ENCODE results near the gene PLXNB2.
A peak's percentile ranks its signal among the peaks of the same experiment; 100 is the strongest.

Gene PLXNB2

GRCh38 chr22:50249341-50250248, 57.9 kb downstream of the PLXNB2 start:
- no peak for DNase-seq

- DNase-seq = no peak
These were observed 59.0 kb downstream of the PLXNB2 start for GRCh38 chr22:50248196-50249081.

GRCh38 chr22:50247748-50248147, 59.7 kb downstream of the PLXNB2 start:
- DNase-seq = no peak

DNA sequence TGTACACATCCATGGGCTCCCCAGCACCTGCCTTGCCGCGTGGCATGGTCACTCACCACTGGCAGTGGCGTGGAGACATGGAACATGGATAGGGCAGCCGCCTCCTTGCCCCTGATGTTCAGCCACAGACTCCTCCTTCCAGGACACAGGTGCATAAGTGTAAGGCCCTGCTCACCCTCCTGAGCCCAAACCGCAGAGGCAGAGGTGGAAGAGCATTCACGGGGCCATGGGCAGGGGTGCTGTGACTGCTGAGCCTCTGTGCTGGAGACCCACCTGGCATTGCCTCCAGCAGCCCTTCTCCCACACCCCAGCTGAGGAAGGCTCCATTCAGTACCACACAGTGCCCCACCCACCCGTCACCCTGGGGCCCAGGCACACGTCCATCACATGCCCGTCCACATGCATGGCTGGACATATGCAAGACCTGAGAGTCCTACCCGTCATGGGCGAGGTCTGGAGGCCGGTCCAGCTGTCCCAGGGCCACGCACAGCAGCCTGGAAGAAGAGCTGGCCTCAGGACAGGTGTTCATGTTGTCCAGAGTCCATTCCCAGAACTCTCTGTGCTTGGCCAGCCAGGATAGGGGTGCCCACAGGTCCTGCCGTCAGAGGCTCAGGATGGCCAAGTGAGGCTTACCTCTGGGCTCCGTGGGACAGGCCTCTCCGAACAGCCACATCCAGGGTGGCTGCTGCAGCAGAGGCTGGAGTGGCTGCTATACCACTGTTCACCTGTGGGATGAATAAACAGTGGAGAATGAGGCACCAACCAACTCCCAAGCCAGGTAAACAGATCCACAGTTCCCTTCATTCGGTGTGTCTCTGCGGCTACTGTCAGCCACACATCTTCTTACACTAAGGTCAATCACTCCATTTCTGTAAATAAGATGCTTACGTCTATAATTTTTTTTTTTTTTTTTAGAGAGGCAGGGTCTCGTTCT, 60.9 kb downstream of the PLXNB2 start:
- no peak for DNase-seq

DNA sequence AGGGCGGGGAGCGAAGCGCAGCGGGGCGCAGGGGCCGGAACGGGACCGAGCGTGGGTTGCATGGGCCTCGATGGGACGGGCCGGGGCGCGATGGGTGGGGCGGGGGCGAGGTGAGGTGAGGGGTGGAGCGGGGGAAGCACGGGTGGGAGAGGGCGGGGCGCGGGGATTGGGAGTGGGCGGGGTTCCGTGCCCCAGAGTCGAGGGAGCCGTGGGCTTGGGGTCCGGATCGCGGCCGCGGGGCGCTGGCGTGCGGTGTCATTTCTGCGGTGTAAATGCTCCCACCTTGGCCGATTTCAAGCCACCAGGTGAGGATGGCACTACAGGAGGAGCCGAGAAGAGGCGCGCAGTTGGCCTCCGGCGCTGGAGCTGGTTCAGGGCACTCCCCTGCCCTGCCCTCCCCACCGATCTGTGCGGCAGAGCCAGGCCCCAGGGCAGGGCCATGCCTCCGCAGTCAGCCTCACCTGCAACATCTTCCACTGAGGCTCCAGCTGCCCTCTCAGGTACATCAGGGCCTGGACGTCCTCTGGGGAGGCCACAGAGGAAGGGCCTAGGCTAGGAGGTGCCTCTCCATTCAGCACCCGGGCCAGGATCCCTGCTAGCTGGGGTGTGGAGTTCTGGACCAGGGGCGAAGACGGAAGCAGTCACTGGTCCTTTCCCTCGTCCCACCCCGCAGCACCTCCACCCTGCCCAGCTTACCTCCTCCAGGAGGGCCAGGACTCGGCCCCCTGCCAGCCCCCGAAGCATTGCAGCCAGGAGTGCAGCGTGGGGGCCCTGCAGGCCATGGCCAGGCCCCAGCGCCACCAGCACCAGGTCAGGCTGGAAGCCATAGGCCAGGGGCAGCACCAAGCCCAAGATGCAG, 62.0 kb downstream of the PLXNB2 start:
- DNase-seq = no peak

DNA sequence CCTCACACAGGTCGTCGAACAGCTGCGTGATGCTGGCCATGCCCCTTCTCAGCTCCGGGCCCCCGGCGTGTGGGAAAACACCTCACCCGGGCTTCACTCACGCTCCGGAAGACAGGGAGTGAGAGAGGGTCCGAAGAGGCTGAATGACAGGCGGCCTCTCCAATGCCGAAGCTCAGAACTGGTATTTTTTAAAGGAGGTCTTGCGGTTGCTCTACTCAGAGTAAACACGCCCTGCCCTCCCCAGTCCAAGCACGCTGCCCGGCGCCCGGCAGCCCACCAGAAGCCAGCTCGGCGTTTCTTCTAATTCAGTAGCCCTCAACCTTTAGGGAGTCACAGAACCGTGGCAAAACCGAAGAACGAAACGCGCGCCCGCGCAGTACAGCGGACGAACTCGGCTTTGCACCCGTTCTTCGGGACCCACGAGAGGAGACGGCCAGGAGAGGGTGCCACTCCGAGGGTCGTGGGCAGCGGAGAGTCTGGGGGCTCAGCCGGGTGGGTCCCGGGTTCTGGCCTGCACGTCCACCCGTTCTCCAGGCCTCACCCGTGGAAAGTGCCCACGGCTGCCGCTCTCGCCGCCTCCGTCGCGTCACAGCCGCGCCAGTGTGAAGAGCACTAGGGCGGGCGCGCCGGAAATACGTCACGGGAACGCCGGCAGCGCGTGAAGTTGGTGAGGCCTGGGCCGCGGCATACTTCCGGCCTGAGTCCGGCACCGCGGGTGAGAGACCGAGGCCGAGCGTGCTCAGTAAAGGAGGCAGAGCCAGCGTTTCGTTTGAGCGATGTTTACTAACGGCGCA, 62.8 kb downstream of the PLXNB2 start, which contains the start of gene TUBGCP6:
TSS of gene TUBGCP6 (minus strand) at position 604 of the 794 bp plus-strand sequence. CDS start at position 40, 564 bp downstream.
- peak; percentile 56 for DNase-seq

GRCh38 chr22:50243685-50244419, 63.6 kb downstream of the PLXNB2 start:
- DNase-seq = no peak

DNA sequence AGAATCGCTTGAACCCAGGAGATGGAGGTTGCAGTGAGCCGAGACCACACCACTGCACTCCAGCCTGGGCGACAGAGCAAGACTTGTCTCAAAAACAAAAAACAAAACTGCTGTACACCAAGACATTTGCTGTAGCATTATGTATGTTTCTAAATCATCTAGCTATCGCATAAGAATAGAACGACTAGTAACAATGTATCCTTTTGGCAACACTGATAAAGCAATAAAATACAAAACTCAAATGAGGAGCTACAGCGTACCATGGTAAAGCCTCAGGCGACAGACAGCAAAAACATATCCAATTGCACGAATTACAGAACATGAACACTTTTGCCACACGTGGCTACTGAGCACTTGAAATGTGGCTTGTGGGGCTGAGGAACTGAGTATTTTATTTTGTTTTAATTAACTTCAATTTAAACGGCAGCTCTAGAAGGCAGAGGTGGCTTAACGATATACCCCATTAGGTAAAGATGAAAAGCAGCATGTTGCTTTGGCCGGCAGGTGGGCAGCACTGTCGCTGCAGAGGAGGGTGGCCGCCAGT, 65.0 kb downstream of the PLXNB2 start:
- no peak for DNase-seq

DNA sequence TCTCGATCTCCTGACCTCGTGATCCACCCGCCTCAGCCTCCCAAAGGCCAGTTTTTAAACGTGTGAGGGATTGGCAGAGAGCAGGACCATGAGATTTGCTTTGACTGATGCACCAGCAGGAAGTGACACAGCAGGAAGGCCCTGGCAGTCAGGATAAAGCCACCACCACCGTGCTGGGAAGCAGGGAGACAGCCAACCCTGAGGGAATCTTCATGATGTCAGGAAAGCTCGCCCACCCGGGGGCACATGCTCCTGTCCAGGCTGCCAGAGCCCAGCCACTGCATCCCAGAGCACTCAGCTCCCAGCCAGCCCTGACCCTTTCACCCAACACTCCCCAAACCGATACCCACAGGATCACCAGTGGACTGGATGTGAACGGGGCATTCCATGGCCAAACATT, 68.7 kb downstream of the PLXNB2 start:
- no peak for DNase-seq

- DNase-seq = no peak
These were observed 70.6 kb downstream of the PLXNB2 start for GRCh38 chr22:50236731-50237409.

DNA sequence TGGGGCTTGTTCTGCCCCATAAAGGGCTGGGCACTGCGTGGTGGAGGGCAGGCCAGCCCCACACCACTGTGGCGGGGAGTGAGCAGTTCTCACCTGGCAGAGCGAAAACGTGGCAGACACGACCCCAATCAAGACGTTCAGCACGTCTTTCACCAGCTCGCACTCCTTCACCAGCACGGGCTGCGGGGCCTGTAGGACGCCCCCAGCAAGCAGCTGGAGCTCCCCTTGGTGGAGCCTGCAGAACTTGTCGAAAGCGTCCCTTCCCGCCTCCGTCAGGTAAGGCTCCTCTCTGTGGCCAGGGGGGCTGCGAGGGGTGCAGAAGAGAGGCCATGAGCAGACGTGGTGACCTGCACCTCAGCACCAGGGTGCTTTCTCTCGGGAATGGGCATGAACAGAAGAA, 74.2 kb downstream of the PLXNB2 start:
- no peak for DNase-seq

DNA sequence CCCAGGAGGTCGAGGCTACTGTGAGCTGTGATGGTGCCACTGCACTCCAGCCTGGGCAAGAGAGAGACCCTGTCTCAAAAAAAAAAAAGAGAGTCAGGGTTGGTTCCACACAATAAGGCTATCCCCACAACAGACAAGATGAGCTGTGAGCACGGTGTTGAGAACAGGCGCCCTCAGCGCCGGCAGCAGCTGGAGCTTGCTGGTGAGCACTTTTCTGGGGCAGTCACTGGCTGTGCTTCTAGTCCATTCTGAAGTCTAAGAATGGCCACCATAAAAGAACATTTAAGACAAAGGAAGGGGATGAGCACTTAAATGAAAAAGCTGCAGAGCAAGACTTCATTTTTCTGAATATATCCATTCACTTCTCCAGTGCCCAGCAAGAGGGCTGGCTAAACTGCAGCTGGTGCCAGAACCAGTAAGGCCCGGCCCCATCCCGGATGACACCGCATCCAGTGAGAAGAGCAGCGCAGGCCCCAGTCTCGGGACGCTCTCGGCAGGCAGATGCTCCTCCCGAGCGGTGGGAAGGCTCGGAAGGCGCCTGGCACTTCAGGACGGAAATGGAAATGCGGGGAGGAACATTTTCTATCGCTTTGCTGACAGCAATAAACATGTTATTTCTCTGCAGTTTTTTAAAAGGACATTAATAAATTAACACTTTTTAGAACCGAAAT, 74.8 kb downstream of the PLXNB2 start:
- DNase-seq = no peak

GRCh38 chr22:50229370-50229769, 78.1 kb downstream of the PLXNB2 start:
- no peak for DNase-seq

DNA sequence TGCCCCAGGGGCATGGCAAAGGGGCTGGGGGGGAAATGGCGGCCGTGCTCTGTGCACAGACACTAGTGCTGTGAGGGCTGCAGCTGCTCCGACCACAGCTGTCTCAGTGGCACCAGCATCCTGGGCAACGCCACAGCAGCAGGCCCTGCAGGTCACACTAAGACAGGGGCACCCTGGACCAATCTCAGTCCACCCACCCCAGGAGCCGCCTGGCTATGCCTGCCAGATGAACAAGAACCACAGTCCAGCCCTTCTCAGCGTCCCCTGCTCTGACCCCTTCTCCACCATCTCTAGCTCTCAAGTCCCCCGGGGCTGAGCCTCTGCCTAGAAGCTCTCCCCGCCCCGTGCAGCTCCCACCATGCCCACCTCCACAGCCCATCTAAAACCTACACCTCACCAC, 79.1 kb downstream of the PLXNB2 start:
- no peak for DNase-seq

DNA sequence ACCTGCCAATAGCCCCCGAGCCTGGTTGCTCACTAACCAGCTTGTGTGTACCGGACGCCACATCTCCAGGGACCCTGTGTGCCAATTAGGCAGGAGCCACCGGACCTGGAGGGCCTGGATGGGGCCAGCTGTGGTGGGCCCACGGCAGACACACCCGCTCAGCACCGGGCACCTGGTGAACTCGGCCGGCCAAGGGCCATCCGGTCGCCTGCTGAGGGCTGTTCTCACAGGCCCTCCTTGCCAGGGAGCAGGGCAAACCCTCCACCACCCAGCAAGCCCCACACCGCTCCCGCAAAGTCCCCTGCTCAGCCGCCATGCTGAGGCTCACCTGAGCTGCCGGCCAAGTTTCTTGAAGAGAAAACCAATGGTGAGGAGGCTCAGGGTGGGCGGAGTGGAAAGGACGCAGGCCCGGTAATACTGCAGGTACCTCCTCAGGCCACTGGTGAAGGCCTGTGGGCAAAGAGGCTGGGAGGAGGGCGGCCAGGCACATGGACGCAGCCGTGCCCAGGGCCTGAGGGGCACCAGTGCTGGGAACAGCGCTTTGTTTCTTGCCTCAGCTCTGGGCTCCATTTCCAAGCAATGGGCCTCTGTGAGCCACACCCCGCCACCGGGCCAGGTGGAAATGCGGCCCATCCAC, 79.7 kb downstream of the PLXNB2 start:
- no peak for DNase-seq

DNA sequence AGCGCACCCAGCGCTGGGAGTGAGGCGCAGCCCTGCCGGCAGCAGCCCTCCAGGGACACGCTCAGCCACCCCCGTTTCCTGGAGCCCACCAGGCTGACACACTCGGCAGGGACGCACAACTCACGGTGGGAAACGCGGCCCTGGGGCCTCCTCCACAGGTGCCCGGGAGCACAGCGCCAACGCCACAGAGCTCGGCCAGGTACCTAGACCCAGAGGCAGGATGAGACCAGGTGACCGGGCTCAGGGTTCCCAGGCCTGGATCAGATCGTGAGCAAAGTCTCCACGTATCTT, 80.6 kb downstream of the PLXNB2 start:
- no peak for DNase-seq

DNA sequence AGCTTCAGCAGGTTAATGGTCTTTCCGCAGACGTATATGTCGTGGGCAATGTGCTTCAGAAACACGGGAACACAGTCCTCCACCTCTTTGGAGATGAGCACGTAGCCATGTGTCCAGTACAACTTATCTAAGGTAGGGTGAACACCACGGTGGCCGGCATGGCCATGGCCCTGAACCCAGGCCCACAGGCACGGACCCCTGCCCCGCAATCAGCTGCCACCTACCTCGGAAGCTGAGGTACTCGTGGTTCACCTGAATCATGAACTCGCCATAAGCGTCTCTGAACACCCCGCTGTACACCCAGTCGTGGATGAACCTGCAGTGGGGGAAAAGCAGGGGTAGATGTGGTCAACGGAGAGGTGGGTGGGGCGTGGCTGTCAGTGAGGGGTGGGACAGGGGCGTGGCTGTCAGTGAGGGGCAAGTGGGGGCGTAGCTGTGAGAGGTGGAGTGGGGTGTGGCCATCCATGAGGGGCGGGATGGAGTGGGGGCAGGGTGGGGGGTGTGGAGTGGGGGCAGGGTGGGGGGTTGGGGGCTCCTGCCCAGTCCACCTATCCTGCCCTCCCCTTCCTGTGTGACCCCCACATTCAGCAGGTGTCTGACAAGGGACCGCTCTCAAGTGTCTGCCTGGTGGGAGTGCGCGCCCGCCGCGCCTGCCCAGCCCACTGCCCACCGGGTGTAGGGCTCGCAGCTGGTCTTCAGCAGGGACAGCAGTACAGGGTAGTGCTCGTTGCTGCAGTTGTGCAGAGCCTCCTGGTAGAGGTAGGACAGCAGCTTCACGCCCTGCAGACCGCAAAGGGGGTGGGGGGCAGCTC, 81.2 kb downstream of the PLXNB2 start:
- no peak for DNase-seq
